ENCODE measurements around the gene TRMT6.

TRMT6 gene

GRCh38 chr20:5950271-5951031 is at the start of gene TRMT6, which contains the start of gene MCM8:
TRMT6 (minus strand) TSS chr20:5950533; CDS start chr20:5950405, 128 bp downstream.
MCM8 (plus strand) TSS chr20:5950652; CDS start chr20:5952016, 1,364 bp downstream.
- Histone ChIP-seq H3K36me3 (peaks cover 44% of the 10 kb centered on the region), H3K9me3 (ENCODE audit: severe bottlenecking) (no peaks in the 10 kb centered on the region), H3K27me3 (ENCODE audit: insufficient read depth, low read depth, severe bottlenecking) (no peaks in the 10 kb centered on the region), H3K27ac (peak within 1 kb of the TSS; percentile 92), H3K4me3 (ENCODE audit: low read depth, low read length) (peak within 1 kb of the TSS; percentile 96)
- no peak for TF ChIP-seq CTCF (IDR thresholded peaks at IDR 0.05; ENCODE audit: low read depth, low read length)
- DNase-seq: peak; percentile 97

GRCh38 chr20:5999783-6000182 is 49.5 kb upstream of the TRMT6 start:
- H3K27me3 ChIP-seq (ENCODE audit: insufficient read depth, low read depth, severe bottlenecking): no peaks in the 10 kb centered on the region
- DNase-seq: no peak
- no peak overlapping the region for H3K4me3 ChIP-seq (ENCODE audit: low read depth, low read length)
- H3K27ac ChIP-seq: no peak overlapping the region
- no peak for TF ChIP-seq CTCF (IDR thresholded peaks at IDR 0.05; ENCODE audit: low read depth, low read length)
- peaks cover 17% of the 10 kb centered on the region for H3K36me3 ChIP-seq
- no peaks in the 10 kb centered on the region for H3K9me3 ChIP-seq (ENCODE audit: severe bottlenecking)

- TF ChIP-seq CTCF (IDR thresholded peaks at IDR 0.05; ENCODE audit: low read depth, low read length): no peak
- Histone ChIP-seq H3K9me3 (ENCODE audit: severe bottlenecking) (no peaks in the 10 kb centered on the region), H3K27ac (no peak overlapping the region), H3K36me3 (peaks cover 46% of the 10 kb centered on the region), H3K27me3 (ENCODE audit: insufficient read depth, low read depth, severe bottlenecking) (no peaks in the 10 kb centered on the region), H3K4me3 (ENCODE audit: low read depth, low read length) (no peak overlapping the region)
- no peak for DNase-seq
Measured at GRCh38 chr20:5996765-5997164, 46.4 kb upstream of the TRMT6 start.

GRCh38 chr20:5991623-5992441 is 41.5 kb upstream of the TRMT6 start:
- H3K4me3 ChIP-seq (ENCODE audit: low read depth, low read length): no peak overlapping the region
- H3K27ac ChIP-seq: no peak overlapping the region
- H3K36me3 ChIP-seq: peaks cover 74% of the 10 kb centered on the region
- TF ChIP-seq CTCF (IDR thresholded peaks at IDR 0.05; ENCODE audit: low read depth, low read length): no peak
- H3K27me3 ChIP-seq (ENCODE audit: insufficient read depth, low read depth, severe bottlenecking): no peaks in the 10 kb centered on the region
- no peaks in the 10 kb centered on the region for H3K9me3 ChIP-seq (ENCODE audit: severe bottlenecking)
- DNase-seq: no peak

- no peaks in the 10 kb centered on the region for H3K9me3 ChIP-seq (ENCODE audit: severe bottlenecking)
- no peak for DNase-seq
- no peak for TF ChIP-seq CTCF (IDR thresholded peaks at IDR 0.05; ENCODE audit: low read depth, low read length)
- peaks cover 82% of the 10 kb centered on the region for H3K36me3 ChIP-seq
- H3K27ac ChIP-seq: no peak overlapping the region
- no peaks in the 10 kb centered on the region for H3K27me3 ChIP-seq (ENCODE audit: insufficient read depth, low read depth, severe bottlenecking)
- no peak overlapping the region for H3K4me3 ChIP-seq (ENCODE audit: low read depth, low read length)
Measured at GRCh38 chr20:5990946-5991345, 40.6 kb upstream of the TRMT6 start.
